ENCODE results near the gene NTNG1. TPM values are rescaled to one million over a fixed set of nuclear protein-coding genes. Genes with fewer than 3 reads are reported as not detected.

NTNG1 gene
- total RNA-seq, 2 experiments from 2014 or later = not detected

DNA sequence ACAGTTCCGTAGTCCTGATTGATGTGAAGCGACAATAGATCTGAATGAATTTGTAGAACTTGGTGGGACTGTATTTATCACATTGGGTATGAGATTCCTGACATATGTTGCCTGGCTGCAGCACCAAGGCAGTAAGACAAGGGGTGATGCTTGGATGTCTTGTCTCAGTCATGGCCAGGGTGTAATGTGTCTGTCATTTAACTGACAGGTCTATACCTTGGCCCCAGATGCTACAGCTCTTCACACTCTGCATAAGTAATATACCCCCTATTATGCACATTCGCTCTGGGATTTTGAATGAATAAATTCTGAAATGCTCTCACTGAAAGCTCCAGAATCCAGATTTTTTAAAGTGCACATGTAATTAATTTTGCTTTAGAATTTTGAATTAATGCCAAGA is 47.3 kb downstream of the NTNG1 start:
- H3K36me3 Mint-ChIP-seq (ENCODE audit: low read depth) = no peaks in the 10 kb centered on the region
- no peaks in the 10 kb centered on the region for H3K4me1 Mint-ChIP-seq
- CTCF ChIA-PET = no interaction called here
- H3K27me3 Mint-ChIP-seq = no peaks in the 10 kb centered on the region
- POLR2A ChIA-PET = no interaction called here
- H3K4me3 Mint-ChIP-seq = no peak overlapping the region
- no peak for DNase-seq
- H3K27ac Mint-ChIP-seq = no peak overlapping the region
- peaks cover 3% of the 10 kb centered on the region for H3K9me3 Mint-ChIP-seq

DNA sequence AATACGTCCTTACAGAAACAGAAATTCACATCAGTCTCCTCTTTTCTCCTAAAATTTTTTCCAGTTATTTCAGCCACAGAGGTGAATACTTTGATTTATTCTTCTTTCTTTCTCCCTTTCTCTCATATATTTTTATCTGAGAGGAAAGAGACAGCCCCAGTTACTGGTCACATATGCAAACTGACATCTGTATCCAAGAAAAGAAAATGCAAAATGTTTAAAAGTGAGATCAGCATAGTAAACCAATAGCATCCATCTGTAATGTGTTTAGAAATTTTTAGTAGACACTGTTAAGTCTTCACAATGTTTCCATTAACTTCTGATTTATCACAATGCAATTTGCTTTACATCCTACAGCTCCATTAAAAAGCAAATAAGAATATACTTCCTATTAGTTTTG is 53.5 kb downstream of the NTNG1 start:
- H3K4me1 Mint-ChIP-seq = no peaks in the 10 kb centered on the region
- H3K4me3 Mint-ChIP-seq = no peak overlapping the region
- CTCF ChIA-PET = no interaction called here
- DNase-seq = no peak
- no peaks in the 10 kb centered on the region for H3K36me3 Mint-ChIP-seq (ENCODE audit: low read depth)
- H3K27me3 Mint-ChIP-seq = no peaks in the 10 kb centered on the region
- H3K9me3 Mint-ChIP-seq = peaks cover 3% of the 10 kb centered on the region
- POLR2A ChIA-PET = no interaction called here
- H3K27ac Mint-ChIP-seq = no peak overlapping the region

DNA sequence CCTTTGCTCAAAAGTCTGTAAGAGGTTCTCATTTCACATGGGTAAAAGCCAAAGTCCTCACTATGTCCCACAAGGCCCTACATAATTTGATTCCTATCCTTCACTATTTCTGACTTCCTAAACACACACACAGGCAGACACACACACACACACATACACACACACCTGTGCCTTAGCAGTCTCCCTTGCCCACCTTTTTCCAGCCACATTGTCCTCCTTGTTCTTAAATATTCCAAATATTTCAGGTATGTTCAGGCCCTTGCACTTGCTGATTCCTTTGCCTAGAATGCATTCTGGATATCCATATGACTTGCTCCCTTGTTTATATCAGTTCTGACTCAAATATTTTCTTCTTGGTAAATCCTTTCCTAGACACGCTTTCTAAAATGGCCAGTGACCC is 54.6 kb downstream of the NTNG1 start:
- ChIA-PET POLR2A (no interaction called here), CTCF (no interaction called here)
- no peak for DNase-seq
- no peaks in the 10 kb centered on the region for H3K4me1 Mint-ChIP-seq
- H3K9me3 Mint-ChIP-seq = no peaks in the 10 kb centered on the region
- H3K27ac Mint-ChIP-seq = no peak overlapping the region
- no peaks in the 10 kb centered on the region for H3K36me3 Mint-ChIP-seq (ENCODE audit: low read depth)
- no peaks in the 10 kb centered on the region for H3K27me3 Mint-ChIP-seq
- H3K4me3 Mint-ChIP-seq = no peak overlapping the region

DNA sequence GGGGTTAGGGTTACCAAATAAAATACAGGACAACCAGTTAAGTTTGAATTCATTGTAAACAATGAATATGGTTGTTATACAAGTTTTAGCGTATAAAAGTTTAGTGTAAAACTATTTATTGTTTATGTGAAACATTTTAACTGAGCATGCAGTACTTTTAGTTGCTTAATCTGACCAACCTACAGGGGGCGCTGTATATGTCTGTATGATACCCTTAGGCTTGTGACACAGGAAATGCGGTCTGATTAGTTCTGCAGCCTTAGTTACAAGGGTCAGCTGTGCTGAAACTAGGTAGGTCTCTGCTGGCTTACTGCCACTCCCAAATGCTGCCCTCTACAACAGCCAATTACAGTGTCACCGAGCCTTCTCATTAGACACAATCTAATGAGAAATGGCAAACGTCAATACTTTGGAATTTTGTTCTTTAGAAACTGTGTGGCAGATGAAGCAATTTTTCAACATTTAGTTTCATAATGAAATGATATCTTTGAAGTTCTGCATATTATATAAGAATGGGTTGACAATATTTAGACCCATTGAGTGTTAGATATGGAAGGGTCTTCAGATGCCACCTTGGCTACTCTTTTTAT is 56.2 kb downstream of the NTNG1 start:
- H3K4me1 Mint-ChIP-seq = no peaks in the 10 kb centered on the region

DNA sequence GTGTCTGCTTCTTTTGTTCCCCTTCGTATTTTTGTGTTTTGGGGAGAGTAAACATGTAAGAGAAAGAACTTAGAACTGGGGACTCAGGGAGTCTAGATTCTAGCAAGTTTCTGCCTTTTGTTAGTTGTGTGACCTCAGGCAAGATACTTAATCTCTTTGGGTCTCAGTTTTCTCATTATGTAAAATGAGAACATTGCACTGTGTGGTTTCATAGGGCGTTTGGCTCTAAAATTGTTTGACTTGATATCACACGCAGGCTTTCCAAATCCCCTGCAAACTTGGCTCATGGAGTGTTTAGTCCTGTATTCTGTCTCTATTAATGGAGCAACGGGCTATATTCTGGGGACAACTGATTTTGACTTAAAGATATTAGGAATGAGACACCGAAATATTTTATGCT is 57.7 kb downstream of the NTNG1 start:
- Mint-ChIP-seq H3K4me3 (no peak overlapping the region), H3K36me3 (ENCODE audit: low read depth) (no peaks in the 10 kb centered on the region), H3K4me1 (no peaks in the 10 kb centered on the region), H3K27me3 (no peaks in the 10 kb centered on the region), H3K9me3 (peaks cover 6% of the 10 kb centered on the region), H3K27ac (no peak overlapping the region)
- no peak for DNase-seq
- POLR2A ChIA-PET = no interaction called here
- CTCF ChIA-PET = no interaction called here

More for the DNA sequence above, 56.2 kb downstream of the NTNG1 start:
- ChIA-PET CTCF (no interaction called here), POLR2A (no interaction called here)
- peak; percentile 39 for DNase-seq
- peaks cover 6% of the 10 kb centered on the region for H3K9me3 Mint-ChIP-seq
- H3K36me3 Mint-ChIP-seq (ENCODE audit: low read depth) = no peaks in the 10 kb centered on the region
- H3K27me3 Mint-ChIP-seq = no peaks in the 10 kb centered on the region
- H3K4me3 Mint-ChIP-seq = no peak overlapping the region
- H3K27ac Mint-ChIP-seq = no peak overlapping the region

DNA sequence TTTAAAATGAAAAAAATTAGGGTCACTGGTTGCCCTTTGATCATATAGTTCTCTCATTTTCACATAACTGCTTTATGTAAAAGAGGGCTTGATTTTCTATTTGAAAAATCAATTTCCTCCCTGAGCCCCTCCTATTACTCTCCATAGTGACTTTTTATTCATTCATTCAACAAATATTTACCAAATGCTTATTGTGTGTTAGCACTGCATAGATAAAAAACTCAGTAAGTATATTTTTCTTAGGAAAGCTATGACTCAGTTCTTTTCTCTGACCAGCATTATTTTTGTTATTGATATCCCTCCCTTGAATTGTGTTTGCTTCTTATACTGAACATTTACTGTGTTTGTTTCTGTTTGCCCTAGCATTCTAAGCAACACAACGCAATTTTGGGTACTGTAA is 59.8 kb downstream of the NTNG1 start:
- H3K27ac Mint-ChIP-seq = no peak overlapping the region
- no peaks in the 10 kb centered on the region for H3K4me1 Mint-ChIP-seq
- ChIA-PET CTCF (no interaction called here), POLR2A (no interaction called here)
- H3K27me3 Mint-ChIP-seq = no peaks in the 10 kb centered on the region
- H3K4me3 Mint-ChIP-seq = no peak overlapping the region
- H3K9me3 Mint-ChIP-seq = peaks cover 6% of the 10 kb centered on the region
- no peaks in the 10 kb centered on the region for H3K36me3 Mint-ChIP-seq (ENCODE audit: low read depth)
- DNase-seq = no peak

DNA sequence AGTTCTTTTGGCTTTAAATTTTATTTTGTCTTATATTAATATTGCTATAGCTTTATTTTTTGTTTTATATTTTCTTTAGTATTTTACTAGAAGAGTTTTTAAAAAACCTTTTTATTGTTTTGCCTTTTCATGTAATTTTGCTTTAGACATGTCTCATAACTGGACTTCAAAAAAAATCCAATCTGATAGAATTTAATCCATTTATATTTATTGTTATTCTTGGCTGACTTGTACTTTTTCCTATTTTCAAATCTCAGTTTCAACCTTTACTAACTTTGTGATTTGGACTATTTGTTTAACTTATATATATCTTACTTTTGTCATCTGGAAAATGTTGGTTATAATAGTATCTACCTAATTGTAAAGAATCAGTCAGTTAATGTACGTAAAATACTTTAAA is 61.2 kb downstream of the NTNG1 start:
- Mint-ChIP-seq H3K4me1 (no peaks in the 10 kb centered on the region), H3K9me3 (peaks cover 6% of the 10 kb centered on the region), H3K27me3 (no peaks in the 10 kb centered on the region), H3K4me3 (no peak overlapping the region), H3K36me3 (ENCODE audit: low read depth) (no peaks in the 10 kb centered on the region), H3K27ac (no peak overlapping the region)
- POLR2A ChIA-PET = no interaction called here
- CTCF ChIA-PET = no interaction called here
- DNase-seq = no peak

DNA sequence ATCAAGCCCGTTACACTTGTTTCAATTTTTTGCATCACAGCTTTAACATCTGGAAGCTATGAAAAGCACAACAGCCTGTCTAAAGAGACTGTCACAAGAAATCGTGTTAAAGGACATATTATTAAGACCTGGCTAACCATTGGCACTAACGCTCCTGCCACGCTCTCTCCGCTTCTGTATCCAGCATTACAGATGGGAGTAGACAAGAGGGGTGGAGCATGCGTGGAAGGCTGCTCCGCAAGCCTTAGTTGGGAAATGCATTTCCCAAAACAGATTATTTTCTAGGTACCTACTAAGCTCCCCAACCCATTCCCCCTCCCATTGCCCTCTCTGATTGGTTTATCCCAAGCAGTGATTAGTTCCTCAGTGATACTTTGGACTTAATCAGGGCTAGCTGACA is 72.4 kb downstream of the NTNG1 start:
- Mint-ChIP-seq H3K4me3 (no peak overlapping the region), H3K4me1 (no peaks in the 10 kb centered on the region)

DNA sequence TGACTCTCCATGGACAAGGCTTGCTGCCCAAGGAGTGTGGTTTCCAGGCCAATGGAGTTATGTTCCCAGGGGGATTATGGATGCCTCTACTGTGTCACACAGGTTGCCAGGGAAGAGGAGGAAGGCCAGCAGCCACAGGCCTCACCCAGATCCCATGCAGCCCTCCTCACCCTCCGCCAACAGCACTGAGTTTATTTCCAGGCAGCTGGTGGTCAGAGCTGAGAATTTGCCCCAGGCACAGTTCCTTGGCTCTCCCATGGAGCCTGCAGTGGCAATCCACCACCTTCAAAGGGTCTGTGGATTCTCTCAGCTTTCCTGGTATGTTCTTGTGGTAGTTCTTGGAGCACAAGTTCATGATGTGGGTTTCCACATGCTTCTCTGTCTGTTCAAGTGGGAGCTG is 79.2 kb downstream of the NTNG1 start:
- Mint-ChIP-seq H3K27me3 (no peaks in the 10 kb centered on the region), H3K27ac (no peak overlapping the region), H3K36me3 (ENCODE audit: low read depth) (no peaks in the 10 kb centered on the region), H3K9me3 (no peaks in the 10 kb centered on the region), H3K4me1 (no peaks in the 10 kb centered on the region), H3K4me3 (no peak overlapping the region)
- DNase-seq = no peak
- ChIA-PET POLR2A (no interaction called here), CTCF (no interaction called here)

More for the DNA sequence above, 72.4 kb downstream of the NTNG1 start:
- H3K36me3 Mint-ChIP-seq (ENCODE audit: low read depth) = no peaks in the 10 kb centered on the region
- ChIA-PET CTCF (no interaction called here), POLR2A (no interaction called here)
- H3K27ac Mint-ChIP-seq = no peak overlapping the region
- no peaks in the 10 kb centered on the region for H3K9me3 Mint-ChIP-seq
- DNase-seq = no peak
- H3K27me3 Mint-ChIP-seq = no peaks in the 10 kb centered on the region

DNA sequence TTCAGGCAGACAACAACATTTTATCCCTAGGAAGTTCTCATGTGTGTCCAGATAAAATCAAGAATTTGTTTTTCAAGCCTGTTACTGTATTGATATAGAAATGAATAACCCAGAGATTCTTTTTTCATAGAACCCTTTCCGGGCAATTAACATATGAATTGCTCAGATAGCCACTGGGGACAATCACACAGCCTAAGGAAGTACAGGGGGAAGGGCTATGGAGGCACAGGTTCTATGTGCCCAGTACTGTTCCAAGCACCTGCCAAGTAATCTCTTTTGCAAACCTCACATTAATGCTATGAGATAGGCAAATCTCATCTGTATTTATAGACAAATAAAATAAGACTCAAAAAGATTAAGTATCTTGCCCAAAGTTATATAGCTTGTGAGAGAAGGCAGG is 84.9 kb downstream of the NTNG1 start:
- ChIA-PET CTCF (interaction anchor here (0.6 to 0.7 kb wide), 2 partner anchors 15 to 412 kb away, joined by 3 to 4 read pairs; no protein-coding TSS in a partner anchor), POLR2A (no interaction called here)
- no peaks in the 10 kb centered on the region for H3K27me3 Mint-ChIP-seq
- no peaks in the 10 kb centered on the region for H3K36me3 Mint-ChIP-seq (ENCODE audit: low read depth)
- DNase-seq = no peak
- H3K4me1 Mint-ChIP-seq = no peaks in the 10 kb centered on the region
- no peak overlapping the region for H3K27ac Mint-ChIP-seq
- no peaks in the 10 kb centered on the region for H3K9me3 Mint-ChIP-seq
- H3K4me3 Mint-ChIP-seq = no peak overlapping the region

DNA sequence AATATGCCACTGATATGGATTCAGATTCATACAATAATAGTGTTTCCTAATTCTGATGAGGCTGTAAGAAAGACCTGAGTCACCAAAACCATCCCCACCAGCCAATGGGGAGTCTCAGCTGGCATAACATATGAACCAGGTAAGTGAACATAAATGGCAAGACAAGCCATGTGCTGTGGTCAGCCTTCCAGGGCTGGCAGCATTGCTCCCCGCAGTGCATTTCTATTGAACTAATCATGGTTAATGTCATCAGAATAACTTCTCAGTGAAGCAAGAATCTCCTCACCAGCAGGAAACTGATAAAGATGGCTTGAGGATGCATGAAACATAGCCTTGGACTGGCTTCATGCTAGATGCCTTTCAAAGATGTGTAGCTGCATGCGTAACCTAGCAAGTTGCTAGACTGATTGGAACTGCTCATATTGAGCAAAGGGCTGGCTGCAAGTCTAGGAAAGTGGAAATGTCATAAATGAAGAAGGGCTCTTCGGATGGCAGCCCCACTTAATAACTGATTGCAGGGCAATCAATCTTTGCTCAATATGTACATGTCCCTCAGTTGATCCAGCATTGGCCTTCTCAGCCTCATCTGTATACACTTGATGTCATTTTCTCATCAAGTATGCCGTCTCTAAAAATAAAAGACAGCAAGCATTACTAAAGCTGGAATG is 88.0 kb downstream of the NTNG1 start:
- Mint-ChIP-seq H3K9me3 (no peaks in the 10 kb centered on the region), H3K4me3 (no peak overlapping the region), H3K4me1 (no peaks in the 10 kb centered on the region), H3K27ac (no peak overlapping the region), H3K36me3 (ENCODE audit: low read depth) (no peaks in the 10 kb centered on the region), H3K27me3 (no peaks in the 10 kb centered on the region)
- DNase-seq = no peak
- POLR2A ChIA-PET = no interaction called here
- CTCF ChIA-PET = no interaction called here

DNA sequence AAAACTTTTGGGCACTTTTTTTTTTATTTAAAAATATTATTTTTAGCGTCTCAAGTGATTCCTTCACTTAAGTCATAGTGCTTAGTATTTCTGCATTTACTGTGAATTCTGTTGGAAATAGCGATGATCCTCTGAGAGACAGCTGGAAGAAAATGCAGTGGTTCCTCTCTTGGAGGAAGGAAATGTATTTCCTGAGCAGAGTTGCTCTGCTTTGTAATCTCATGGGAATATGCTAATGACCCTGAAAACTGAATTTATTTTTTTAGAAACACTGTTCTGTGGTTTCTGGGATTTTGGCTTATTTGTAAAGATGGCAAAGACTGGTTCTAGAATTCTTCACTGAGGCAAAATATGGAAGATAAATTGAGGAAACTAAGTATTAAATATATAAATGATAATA is 88.9 kb downstream of the NTNG1 start:
- Mint-ChIP-seq H3K27me3 (no peaks in the 10 kb centered on the region), H3K4me3 (no peak overlapping the region), H3K27ac (no peak overlapping the region), H3K4me1 (no peaks in the 10 kb centered on the region), H3K36me3 (ENCODE audit: low read depth) (no peaks in the 10 kb centered on the region), H3K9me3 (no peaks in the 10 kb centered on the region)
- CTCF ChIA-PET = no interaction called here
- POLR2A ChIA-PET = no interaction called here
- DNase-seq = no peak

DNA sequence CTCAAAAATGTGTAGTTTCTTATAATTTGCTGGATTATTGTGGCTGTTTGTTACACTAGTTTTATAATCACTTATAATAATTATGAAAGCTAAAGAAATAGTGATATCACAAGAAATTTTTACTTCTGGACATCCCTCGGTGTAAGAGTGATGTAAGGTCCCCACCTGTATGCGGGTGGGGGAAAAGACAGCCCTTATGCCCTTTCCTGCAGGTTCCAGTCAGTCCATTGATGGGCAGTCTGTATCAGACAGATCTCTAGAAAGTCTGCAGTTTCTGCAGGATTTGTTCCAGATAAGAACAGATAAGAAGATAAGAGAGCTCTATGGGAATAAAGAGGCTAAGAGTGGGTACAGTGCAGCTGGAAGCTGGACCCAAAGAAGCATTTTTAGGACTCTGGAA is 89.3 kb downstream of the NTNG1 start:
- Mint-ChIP-seq H3K9me3 (no peaks in the 10 kb centered on the region), H3K4me3 (no peak overlapping the region), H3K4me1 (no peaks in the 10 kb centered on the region), H3K27me3 (no peaks in the 10 kb centered on the region), H3K36me3 (ENCODE audit: low read depth) (no peaks in the 10 kb centered on the region), H3K27ac (no peak overlapping the region)
- ChIA-PET CTCF (no interaction called here), POLR2A (no interaction called here)
- no peak for DNase-seq

DNA sequence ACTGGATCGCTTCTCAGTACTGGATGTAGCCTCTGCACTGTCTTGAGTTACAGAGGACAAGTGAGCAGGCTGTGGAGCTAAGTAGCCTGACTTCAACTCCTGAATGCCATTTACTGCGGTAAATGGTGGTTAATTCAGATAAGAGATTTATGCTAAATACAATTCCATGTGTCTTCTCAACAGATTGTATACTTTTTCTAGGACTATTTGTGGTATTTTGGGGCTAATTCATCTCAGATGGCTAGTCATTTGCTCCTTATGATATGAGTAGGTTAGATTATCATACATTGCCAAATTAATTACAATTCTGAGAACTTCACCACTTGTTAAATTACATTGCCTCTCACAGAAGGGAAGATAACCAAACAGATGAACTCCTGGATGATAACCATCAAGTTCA is 90.5 kb downstream of the NTNG1 start:
- Mint-ChIP-seq H3K4me3 (no peak overlapping the region), H3K36me3 (ENCODE audit: low read depth) (no peaks in the 10 kb centered on the region)
- CTCF ChIA-PET = no interaction called here

More for the DNA sequence above, 90.5 kb downstream of the NTNG1 start:
- Mint-ChIP-seq H3K9me3 (peaks cover 5% of the 10 kb centered on the region), H3K4me1 (no peaks in the 10 kb centered on the region), H3K27ac (no peak overlapping the region), H3K27me3 (no peaks in the 10 kb centered on the region)
- POLR2A ChIA-PET = no interaction called here
- DNase-seq = no peak
